Measurements from ENCODE around the gene ATP1A2. TPM values are rescaled to one million over a fixed set of nuclear protein-coding genes. Genes with fewer than 3 reads are reported as not detected.
A peak's percentile ranks its signal among the peaks of the same experiment; 100 is the strongest.

ATP1A2 gene
- total RNA-seq, 1 donor from 2014 or later: 401 TPM

- Histone ChIP-seq H3K4me3 (peak overlapping the region; percentile 78), H3K27me3 (ENCODE audit: low read depth) (no peaks in the 10 kb centered on the region), H3K4me1 (peaks cover 59% of the 10 kb centered on the region), H3K9me3 (replicated peaks) (no peaks in the 10 kb centered on the region), H3K27ac (replicated peaks) (peak overlapping the region; percentile 95), H3K36me3 (no peaks in the 10 kb centered on the region)
- no peak for TF ChIP-seq CTCF (IDR thresholded peaks at IDR 0.05; ENCODE audit: borderline replicate concordance)
- peak; percentile 98 for DNase-seq
- intact Hi-C loops (cut with micrococcal nuclease): no loop called here
These were observed 16.6 kb upstream of the ATP1A2 start for GRCh38 chr1:160098852-160099561.

GRCh38 chr1:160099716-160100375 lies 15.7 kb upstream of the ATP1A2 start:
- H3K36me3 ChIP-seq: no peaks in the 10 kb centered on the region
- peak overlapping the region; percentile 95 for H3K27ac ChIP-seq (replicated peaks)
- no peaks in the 10 kb centered on the region for H3K27me3 ChIP-seq (ENCODE audit: low read depth)
- TF ChIP-seq CTCF (IDR thresholded peaks at IDR 0.05; ENCODE audit: borderline replicate concordance): no peak
- H3K4me3 ChIP-seq: no peak overlapping the region
- intact Hi-C loops (cut with micrococcal nuclease): no loop called here
- peaks cover 63% of the 10 kb centered on the region for H3K4me1 ChIP-seq
- no peaks in the 10 kb centered on the region for H3K9me3 ChIP-seq (replicated peaks)
- DNase-seq: no peak

- Histone ChIP-seq H3K4me3 (peak overlapping the region; percentile 18), H3K27ac (replicated peaks) (peak overlapping the region; percentile 95), H3K27me3 (ENCODE audit: low read depth) (no peaks in the 10 kb centered on the region), H3K4me1 (peaks cover 62% of the 10 kb centered on the region), H3K36me3 (no peaks in the 10 kb centered on the region), H3K9me3 (replicated peaks) (no peaks in the 10 kb centered on the region)
- intact Hi-C loops (cut with micrococcal nuclease): no loop called here
- TF ChIP-seq CTCF (IDR thresholded peaks at IDR 0.05; ENCODE audit: borderline replicate concordance): peak; percentile 94
- DNase-seq: peak; percentile 82
These were observed 14.4 kb upstream of the ATP1A2 start for GRCh38 chr1:160101037-160101716.

GRCh38 chr1:160101717-160102522 lies 13.6 kb upstream of the ATP1A2 start:
- Histone ChIP-seq H3K27me3 (ENCODE audit: low read depth) (no peaks in the 10 kb centered on the region), H3K36me3 (no peaks in the 10 kb centered on the region), H3K9me3 (replicated peaks) (no peaks in the 10 kb centered on the region), H3K4me3 (no peak overlapping the region), H3K4me1 (peaks cover 55% of the 10 kb centered on the region), H3K27ac (replicated peaks) (peak overlapping the region; percentile 95)
- no peak for TF ChIP-seq CTCF (IDR thresholded peaks at IDR 0.05; ENCODE audit: borderline replicate concordance)
- intact Hi-C loops (cut with micrococcal nuclease): no loop called here
- no peak for DNase-seq

All from left ventricle myocardium inferior (tissue), 1 donor.